A673 (cell line): Measurements from ENCODE around the gene CLEC4G. TPM values are rescaled to one million over a fixed set of nuclear protein-coding genes. Genes with fewer than 3 reads are reported as not detected.
"Not testable (repeated sequence)": the region's sequence is repeated elsewhere in the genome, so short reads cannot be mapped to it uniquely, and the experiment has no call there.

Experiments used
- BruUV-seq: library from RNA; stranded (reverse); fragments of 400-500 nt; replicated peaks from 2 replicates; lab custom pipeline; 2021; lab: Mats Ljungman, UMichigan
- CTCF ChIA-PET: fragments of 300-600 bp; sonication (Branson Sonifier 250); formaldehyde crosslinking; loops from one replicate; lab custom pipeline; 2022; ENCODE audit warnings: antibody characterized with exemption; lab: Charles Lee
- POLR2A ChIA-PET: fragments of 300-600 bp; sonication (Branson Sonifier 250); formaldehyde crosslinking; loops from one replicate; lab custom pipeline; 2022; ENCODE audit warnings: antibody characterized with exemption; ENCODE audit not compliant: low non-redundant PET; lab: Charles Lee
- DNase-seq: peaks from one replicate; pipeline ENCODE4 v3.0.0-alpha.2; 2015; ENCODE audit warnings: low spot score
- H3K27ac ChIP-seq: fragments of 200-600 bp; sonication (generic); 2 replicates; pipeline ENCODE4 v1.5.1; 2016; ENCODE audit warnings: mixed run types, low read depth, mild to moderate bottlenecking, mixed read lengths, antibody characterized with exemption, low read length; ENCODE audit not compliant: poor library complexity, severe bottlenecking
- H3K27me3 ChIP-seq: fragments of 200-600 bp; sonication (generic); replicated peaks from 2 replicates; pipeline ENCODE4 v1.6.1; 2017; ENCODE audit warnings: mixed run types, low read depth, mild to moderate bottlenecking, mixed read lengths, antibody characterized with exemption, low read length; ENCODE audit not compliant: insufficient read depth, poor library complexity
- H3K36me3 ChIP-seq: fragments of 200-600 bp; sonication (generic); 2 replicates; pipeline ENCODE4 v1.6.1; 2016; ENCODE audit warnings: mixed run types, mild to moderate bottlenecking, mixed read lengths, antibody characterized with exemption, low read length; ENCODE audit not compliant: insufficient read depth, poor library complexity, severe bottlenecking
- H3K4me1 ChIP-seq: fragments of 200-600 bp; sonication (generic); 2 replicates; pipeline ENCODE4 v1.6.1; 2017; ENCODE audit warnings: mixed run types, mild to moderate bottlenecking, mixed read lengths, antibody characterized with exemption, low read length; ENCODE audit not compliant: insufficient read depth, poor library complexity, severe bottlenecking
- H3K4me3 ChIP-seq: fragments of 200-600 bp; sonication (generic); 2 replicates; pipeline ENCODE4 v1.5.1; 2016; ENCODE audit warnings: low read depth, mixed run types, mild to moderate bottlenecking, mixed read lengths, low read length; ENCODE audit not compliant: poor library complexity, severe bottlenecking
- H3K9me3 ChIP-seq: fragments of 200-600 bp; sonication (generic); 2 replicates; pipeline ENCODE4 v1.6.1; 2016; ENCODE audit warnings: mixed run types, low read depth, mild to moderate bottlenecking, mixed read lengths, antibody characterized with exemption, low read length; ENCODE audit not compliant: poor library complexity, severe bottlenecking
- CTCF ChIP-seq: fragments of 300-800, 200-600 bp; sonication (generic); conservative IDR thresholded peaks from 2 replicates; pipeline ENCODE4 v1.5.1; 2017; ENCODE audit warnings: low read depth, mild to moderate bottlenecking, antibody characterized with exemption, low read length, moderate library complexity, mixed read lengths
- EZH2 ChIP-seq: fragments of 200-600 bp; sonication (generic); IDR thresholded peaks from 2 replicates; pipeline ENCODE4 v1.6.1; 2017; ENCODE audit warnings: borderline replicate concordance, low read depth, mild to moderate bottlenecking, mixed read lengths, antibody characterized with exemption, low read length; ENCODE audit not compliant: poor library complexity, severe bottlenecking
- intact Hi-C: fragments of 100-400 bp; cut with micrococcal nuclease; formaldehyde crosslinking; loops from one replicate; pipeline ENCODE4 v1.10.0; 2022; ENCODE audit not compliant: unreplicated experiment
- total RNA-seq: library from RNA; stranded (reverse); gene quantifications from 2 replicates; pipeline ENCODE4 v1.2.3, GENCODE V29; 2021

Gene CLEC4G
- total RNA-seq, 1 experiment from 2014 or later: not detected

GRCh38 chr19:7748171-7748570 lies 16.3 kb upstream of the CLEC4G start:
- Histone ChIP-seq H3K9me3 (no peaks in the 10 kb centered on the region), H3K4me1 (no peaks in the 10 kb centered on the region), H3K36me3 (no peaks in the 10 kb centered on the region), H3K27ac (no peak overlapping the region), H3K4me3 (no peak overlapping the region), H3K27me3 (peaks cover 6% of the 10 kb centered on the region)
- intact Hi-C loops: no loop called here
- POLR2A ChIA-PET: no interaction called here
- no TSS peak for BruUV-seq
- no peak for TF ChIP-seq EZH2
- no peak for TF ChIP-seq CTCF
- CTCF ChIA-PET: no interaction called here
- DNase-seq: no peak

- BruUV-seq: no TSS peak
- intact Hi-C loops: no loop called here
- POLR2A ChIA-PET: no interaction called here
Observed at GRCh38 chr19:7746903-7747884, 15.3 kb upstream of the CLEC4G start, which contains the start of gene CD209. Gene CD209 (minus strand): TSS chr19:7747534. CDS start chr19:7747511, 23 bp downstream.

GRCh38 chr19:7746306-7746705 lies 14.4 kb upstream of the CLEC4G start:
- peaks cover 17% of the 10 kb centered on the region for H3K27me3 ChIP-seq
- CTCF ChIA-PET, H3K9me3 ChIP-seq, H3K4me1 ChIP-seq, H3K4me3 ChIP-seq, intact Hi-C loops, H3K36me3 ChIP-seq, DNase-seq, POLR2A ChIA-PET, BruUV-seq, H3K27ac ChIP-seq: not testable (repeated sequence)

More at GRCh38 chr19:7746903-7747884, 15.3 kb upstream of the CLEC4G start, which contains the start of gene CD209:
- Histone ChIP-seq H3K27me3 (peaks cover 12% of the 10 kb centered on the region), H3K27ac (no peak within 1 kb of the TSS), H3K4me3 (no peak within 1 kb of the TSS), H3K9me3 (no peaks in the 10 kb centered on the region), H3K4me1 (no peaks in the 10 kb centered on the region), H3K36me3 (no peaks in the 10 kb centered on the region)
- no peak for TF ChIP-seq EZH2
- TF ChIP-seq CTCF: no peak
- DNase-seq: no peak
- CTCF ChIA-PET: no interaction called here
